IMR-90 (cell line): ENCODE measurements around the gene VHLL.

Experiments
- CEBPB ChIP-seq: IDR thresholded peaks from 2 replicates; pipeline ENCODE4 v1.6.1; 2012; ENCODE audit warnings: low read depth, low read length, improper control_type of control experiment
- FOS ChIP-seq: fragments of 150-350 bp; IDR thresholded peaks from 2 replicates; pipeline ENCODE4 v1.6.1; 2016; ENCODE audit warnings: low read depth, low read length
- MAFK ChIP-seq: IDR thresholded peaks from 2 replicates; pipeline ENCODE4 v1.6.1; 2012; ENCODE audit warnings: low read depth, low read length, improper control_type of control experiment
- MAZ ChIP-seq: IDR thresholded peaks from 2 replicates; pipeline ENCODE4 v1.6.1; 2012; ENCODE audit warnings: low read depth, mild to moderate bottlenecking, low read length, improper control_type of control experiment, moderate library complexity, borderline replicate concordance
- MXI1 ChIP-seq: IDR thresholded peaks from 2 replicates; pipeline ENCODE4 v1.6.1; 2012; ENCODE audit warnings: low read depth, mild to moderate bottlenecking, low read length, moderate library complexity, borderline replicate concordance
- POLR2A ChIP-seq: IDR thresholded peaks from 2 replicates; pipeline ENCODE4 v1.6.1; 2012; ENCODE audit warnings: mild to moderate bottlenecking, low read depth, low read length
- RCOR1 ChIP-seq: IDR thresholded peaks from 2 replicates; pipeline ENCODE4 v1.6.1; 2012; ENCODE audit warnings: mild to moderate bottlenecking, low read length, improper control_type of control experiment; ENCODE audit not compliant: insufficient replicate concordance
- RFX5 ChIP-seq: IDR thresholded peaks from 2 replicates; pipeline ENCODE4 v1.8.0; 2012; ENCODE audit warnings: low read depth, mild to moderate bottlenecking, low read length, moderate library complexity
- TF ChIP-seq, protein P1 (sequence below): conservative IDR thresholded peaks from 2 replicates; pipeline ENCODE4 v1.5.1; 2012; ENCODE audit warnings: mild to moderate bottlenecking, low read depth, low read length, improper control_type of control experiment
- TF ChIP-seq, protein P2 (sequence below): fragments of 150-350 bp; IDR thresholded peaks from 2 replicates; pipeline ENCODE4 v1.6.1; 2017; ENCODE audit warnings: mild to moderate bottlenecking, antibody characterized with exemption, low read length, low read depth
- TF ChIP-seq, protein P3 (sequence below): fragments of 150-350 bp; IDR thresholded peaks from 2 replicates; pipeline ENCODE4 v1.6.1; 2016; ENCODE audit warnings: low read depth, mild to moderate bottlenecking, low read length, moderate library complexity, borderline replicate concordance

DNA sequence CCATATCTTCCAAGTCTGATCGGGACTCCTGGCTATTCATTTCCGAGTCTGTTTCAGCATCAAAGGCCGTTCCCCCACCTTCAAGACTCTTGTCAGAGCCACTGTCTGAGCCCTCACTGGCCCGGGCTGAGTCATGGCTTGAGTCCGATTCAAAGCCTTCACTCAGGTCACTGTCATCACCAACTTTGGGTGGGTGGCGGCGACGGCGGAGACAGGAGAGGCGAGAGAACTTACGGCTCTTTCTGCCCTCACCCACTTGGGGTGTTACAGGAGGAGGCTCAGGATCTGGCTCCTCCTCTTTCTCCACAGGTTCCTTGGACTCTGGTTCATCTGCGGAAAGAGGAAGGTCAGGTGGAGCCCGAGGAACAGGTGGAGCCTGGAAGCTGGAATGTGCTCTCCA is 33.1 kb downstream of the VHLL start:
- TF ChIP-seq, protein P1, sequence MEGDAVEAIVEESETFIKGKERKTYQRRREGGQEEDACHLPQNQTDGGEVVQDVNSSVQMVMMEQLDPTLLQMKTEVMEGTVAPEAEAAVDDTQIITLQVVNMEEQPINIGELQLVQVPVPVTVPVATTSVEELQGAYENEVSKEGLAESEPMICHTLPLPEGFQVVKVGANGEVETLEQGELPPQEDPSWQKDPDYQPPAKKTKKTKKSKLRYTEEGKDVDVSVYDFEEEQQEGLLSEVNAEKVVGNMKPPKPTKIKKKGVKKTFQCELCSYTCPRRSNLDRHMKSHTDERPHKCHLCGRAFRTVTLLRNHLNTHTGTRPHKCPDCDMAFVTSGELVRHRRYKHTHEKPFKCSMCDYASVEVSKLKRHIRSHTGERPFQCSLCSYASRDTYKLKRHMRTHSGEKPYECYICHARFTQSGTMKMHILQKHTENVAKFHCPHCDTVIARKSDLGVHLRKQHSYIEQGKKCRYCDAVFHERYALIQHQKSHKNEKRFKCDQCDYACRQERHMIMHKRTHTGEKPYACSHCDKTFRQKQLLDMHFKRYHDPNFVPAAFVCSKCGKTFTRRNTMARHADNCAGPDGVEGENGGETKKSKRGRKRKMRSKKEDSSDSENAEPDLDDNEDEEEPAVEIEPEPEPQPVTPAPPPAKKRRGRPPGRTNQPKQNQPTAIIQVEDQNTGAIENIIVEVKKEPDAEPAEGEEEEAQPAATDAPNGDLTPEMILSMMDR: no peak
- TF ChIP-seq POLR2A (no peak), CEBPB (no peak), RFX5 (no peak), RCOR1 (no peak), MAZ (no peak), MXI1 (no peak), FOS (no peak), MAFK (no peak)
- TF ChIP-seq, protein P2, sequence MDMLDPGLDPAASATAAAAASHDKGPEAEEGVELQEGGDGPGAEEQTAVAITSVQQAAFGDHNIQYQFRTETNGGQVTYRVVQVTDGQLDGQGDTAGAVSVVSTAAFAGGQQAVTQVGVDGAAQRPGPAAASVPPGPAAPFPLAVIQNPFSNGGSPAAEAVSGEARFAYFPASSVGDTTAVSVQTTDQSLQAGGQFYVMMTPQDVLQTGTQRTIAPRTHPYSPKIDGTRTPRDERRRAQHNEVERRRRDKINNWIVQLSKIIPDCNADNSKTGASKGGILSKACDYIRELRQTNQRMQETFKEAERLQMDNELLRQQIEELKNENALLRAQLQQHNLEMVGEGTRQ: no peak
- TF ChIP-seq, protein P3, sequence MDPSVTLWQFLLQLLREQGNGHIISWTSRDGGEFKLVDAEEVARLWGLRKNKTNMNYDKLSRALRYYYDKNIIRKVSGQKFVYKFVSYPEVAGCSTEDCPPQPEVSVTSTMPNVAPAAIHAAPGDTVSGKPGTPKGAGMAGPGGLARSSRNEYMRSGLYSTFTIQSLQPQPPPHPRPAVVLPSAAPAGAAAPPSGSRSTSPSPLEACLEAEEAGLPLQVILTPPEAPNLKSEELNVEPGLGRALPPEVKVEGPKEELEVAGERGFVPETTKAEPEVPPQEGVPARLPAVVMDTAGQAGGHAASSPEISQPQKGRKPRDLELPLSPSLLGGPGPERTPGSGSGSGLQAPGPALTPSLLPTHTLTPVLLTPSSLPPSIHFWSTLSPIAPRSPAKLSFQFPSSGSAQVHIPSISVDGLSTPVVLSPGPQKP: no peak
